Measurements from ENCODE around the gene C1QL3. TPM values are rescaled to one million over a fixed set of nuclear protein-coding genes. Genes with fewer than 3 reads are reported as not detected.

Gene C1QL3
- total and polyA plus RNA-seq, 10 of the 15 experiments (the other 5 are each of a cell fraction or from before 2014, with no cell fraction given): 0.03 to 1.2 (median 0.50) TPM

- TF ChIP-seq GATAD2B (conservative IDR thresholded peaks at IDR 0.05; ENCODE audit: low read depth): no peak
- TF ChIP-seq CREM (IDR thresholded peaks at IDR 0.05; ENCODE audit: low read depth): peak; percentile 77
- no peak for TF ChIP-seq PAX8 (IDR thresholded peaks at IDR 0.05)
- no peak for TF ChIP-seq RCOR1 (conservative IDR thresholded peaks at IDR 0.05; ENCODE audit: low read depth, low read length)
- peak; percentile 52 for TF ChIP-seq JUNB (IDR thresholded peaks at IDR 0.05)
- 0 out of 2 replicates have a peak, but pooled peaks have one; percentile 21 for TF ChIP-seq GABPA (IDR thresholded peaks at IDR 0.05; ENCODE audit: low read depth)
- TF ChIP-seq MYB (IDR thresholded peaks at IDR 0.05; ENCODE audit: borderline replicate concordance, low read depth, low read length): no peak
- no peak for TF ChIP-seq ZBED1 (IDR thresholded peaks at IDR 0.05; ENCODE audit: borderline replicate concordance)
- TF ChIP-seq BCL11A (IDR thresholded peaks at IDR 0.05; ENCODE audit: low read depth, low read length): 0 out of 2 replicates have a peak, but pooled peaks have one; percentile 10
- TF ChIP-seq, protein P1, sequence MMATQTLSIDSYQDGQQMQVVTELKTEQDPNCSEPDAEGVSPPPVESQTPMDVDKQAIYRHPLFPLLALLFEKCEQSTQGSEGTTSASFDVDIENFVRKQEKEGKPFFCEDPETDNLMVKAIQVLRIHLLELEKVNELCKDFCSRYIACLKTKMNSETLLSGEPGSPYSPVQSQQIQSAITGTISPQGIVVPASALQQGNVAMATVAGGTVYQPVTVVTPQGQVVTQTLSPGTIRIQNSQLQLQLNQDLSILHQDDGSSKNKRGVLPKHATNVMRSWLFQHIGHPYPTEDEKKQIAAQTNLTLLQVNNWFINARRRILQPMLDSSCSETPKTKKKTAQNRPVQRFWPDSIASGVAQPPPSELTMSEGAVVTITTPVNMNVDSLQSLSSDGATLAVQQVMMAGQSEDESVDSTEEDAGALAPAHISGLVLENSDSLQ (IDR thresholded peaks at IDR 0.05): 0 out of 2 replicates have a peak, but pooled peaks have one; percentile 9
- TF ChIP-seq SMAD1 (IDR thresholded peaks at IDR 0.05; ENCODE audit: low read depth, partially characterized antibody): no peak
- TF ChIP-seq SMC3 (IDR thresholded peaks at IDR 0.05; ENCODE audit: borderline replicate concordance, low read length): no peak
- no peak for TF ChIP-seq KAT2A (conservative IDR thresholded peaks at IDR 0.05; ENCODE audit: control insufficient read depth, low read depth, low read length)
- peak; percentile 34; the same call in 1 of the 2 replicates for TF ChIP-seq IRF4 (IDR thresholded peaks at IDR 0.05; ENCODE audit: low read depth, low read length)
Observed at GRCh38 chr10:16570731-16571130, 49.1 kb upstream of the C1QL3 start (continued).

All from GM12878 (cell line).